PC-3 (cell line): Measurements from ENCODE around the gene ZNF592.

Source experiments
- EZH2 ChIP-seq: fragments of 300-600 bp; sonication (generic); IDR thresholded peaks from one replicate; pipeline ENCODE4 v1.6.1; 2017; ENCODE audit warnings: antibody characterized with exemption, mild to moderate bottlenecking, low read length; ENCODE audit not compliant: unreplicated experiment
- EZH2phosphoT487 ChIP-seq: fragments of 300-600 bp; sonication (generic); IDR thresholded peaks from 2 replicates; pipeline ENCODE4 v1.6.1; 2018; ENCODE audit warnings: mild to moderate bottlenecking, antibody characterized with exemption, low read length, borderline replicate concordance
- TF ChIP-seq, protein P1 (sequence below): fragments of 300-600 bp; sonication (generic); conservative IDR thresholded peaks from 2 replicates; pipeline ENCODE4 v1.5.1; 2017; ENCODE audit warnings: antibody characterized with exemption, low read depth, mild to moderate bottlenecking, low read length

DNA sequence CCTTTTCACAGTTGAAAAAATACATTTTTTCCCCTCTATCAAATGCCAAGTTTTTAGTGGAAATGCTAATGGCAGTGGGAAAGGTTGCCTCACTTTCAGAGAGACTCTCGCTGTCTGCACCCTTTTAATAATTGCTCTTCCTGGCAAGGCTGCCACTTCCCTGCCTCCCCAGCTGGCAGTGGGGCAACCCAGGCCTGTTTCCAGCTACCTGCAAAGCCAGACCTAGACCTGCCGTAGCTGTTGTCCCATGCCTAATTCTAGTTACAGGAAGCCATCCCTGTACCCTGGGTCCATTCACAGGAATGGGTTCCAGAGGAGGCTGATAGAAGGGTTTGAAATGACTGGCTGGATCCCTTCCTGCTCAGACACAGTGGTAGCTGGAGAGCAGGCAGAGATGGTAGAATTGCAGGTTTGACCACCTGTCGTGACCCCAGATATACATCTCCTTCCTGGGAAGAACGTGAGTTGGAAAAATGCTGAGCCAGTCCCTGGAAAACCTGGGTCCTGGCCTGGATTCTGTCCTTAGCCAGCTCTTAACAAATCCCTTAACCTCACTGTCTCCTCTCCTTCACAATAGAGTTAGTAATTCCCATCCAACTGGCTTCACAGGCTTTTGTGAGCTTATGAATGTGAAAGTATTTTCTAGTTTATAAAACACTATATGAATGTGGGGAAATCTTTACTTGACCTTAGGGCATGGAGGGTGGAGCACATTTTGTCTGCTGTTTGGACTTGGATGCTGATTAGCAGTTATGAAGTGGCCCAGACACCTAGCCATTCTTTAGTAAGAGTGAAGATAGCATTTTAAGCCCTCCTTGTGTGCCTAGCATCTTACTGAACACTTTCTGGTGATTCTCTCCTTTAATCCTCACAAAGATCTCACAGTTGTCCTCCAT, 55.9 kb downstream of the ZNF592 start:
- TF ChIP-seq, protein P1, sequence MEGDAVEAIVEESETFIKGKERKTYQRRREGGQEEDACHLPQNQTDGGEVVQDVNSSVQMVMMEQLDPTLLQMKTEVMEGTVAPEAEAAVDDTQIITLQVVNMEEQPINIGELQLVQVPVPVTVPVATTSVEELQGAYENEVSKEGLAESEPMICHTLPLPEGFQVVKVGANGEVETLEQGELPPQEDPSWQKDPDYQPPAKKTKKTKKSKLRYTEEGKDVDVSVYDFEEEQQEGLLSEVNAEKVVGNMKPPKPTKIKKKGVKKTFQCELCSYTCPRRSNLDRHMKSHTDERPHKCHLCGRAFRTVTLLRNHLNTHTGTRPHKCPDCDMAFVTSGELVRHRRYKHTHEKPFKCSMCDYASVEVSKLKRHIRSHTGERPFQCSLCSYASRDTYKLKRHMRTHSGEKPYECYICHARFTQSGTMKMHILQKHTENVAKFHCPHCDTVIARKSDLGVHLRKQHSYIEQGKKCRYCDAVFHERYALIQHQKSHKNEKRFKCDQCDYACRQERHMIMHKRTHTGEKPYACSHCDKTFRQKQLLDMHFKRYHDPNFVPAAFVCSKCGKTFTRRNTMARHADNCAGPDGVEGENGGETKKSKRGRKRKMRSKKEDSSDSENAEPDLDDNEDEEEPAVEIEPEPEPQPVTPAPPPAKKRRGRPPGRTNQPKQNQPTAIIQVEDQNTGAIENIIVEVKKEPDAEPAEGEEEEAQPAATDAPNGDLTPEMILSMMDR = no peak
- TF ChIP-seq EZH2 (no peak), EZH2phosphoT487 (no peak)
